IPS-15b (cell line): ENCODE measurements around the gene IQSEC1.

Experiments used
- H3K27me3 ChIP-seq: one replicate; pipeline ENCODE4 v1.6.1; 2013; ENCODE audit warnings: low read length; ENCODE audit not compliant: control insufficient read depth, insufficient read depth
- H3K36me3 ChIP-seq: one replicate; pipeline ENCODE4 v1.6.1; 2013; ENCODE audit warnings: low read length; ENCODE audit not compliant: control insufficient read depth, insufficient read depth
- H3K4me1 ChIP-seq: one replicate; pipeline ENCODE4 v1.6.1; 2013; ENCODE audit warnings: mild to moderate bottlenecking, low read length; ENCODE audit not compliant: control insufficient read depth, insufficient read depth
- H3K4me3 ChIP-seq: one replicate; pipeline ENCODE4 v1.5.1; 2013; ENCODE audit warnings: low read depth, low read length
- H3K9ac ChIP-seq: one replicate; pipeline ENCODE4 v1.6.1; 2013; ENCODE audit warnings: low read depth, mild to moderate bottlenecking, low read length
- H3K9me3 ChIP-seq: one replicate; pipeline ENCODE4 v1.6.1; 2013; ENCODE audit warnings: mild to moderate bottlenecking, low read length; ENCODE audit not compliant: control insufficient read depth, insufficient read depth

IQSEC1 gene

DNA sequence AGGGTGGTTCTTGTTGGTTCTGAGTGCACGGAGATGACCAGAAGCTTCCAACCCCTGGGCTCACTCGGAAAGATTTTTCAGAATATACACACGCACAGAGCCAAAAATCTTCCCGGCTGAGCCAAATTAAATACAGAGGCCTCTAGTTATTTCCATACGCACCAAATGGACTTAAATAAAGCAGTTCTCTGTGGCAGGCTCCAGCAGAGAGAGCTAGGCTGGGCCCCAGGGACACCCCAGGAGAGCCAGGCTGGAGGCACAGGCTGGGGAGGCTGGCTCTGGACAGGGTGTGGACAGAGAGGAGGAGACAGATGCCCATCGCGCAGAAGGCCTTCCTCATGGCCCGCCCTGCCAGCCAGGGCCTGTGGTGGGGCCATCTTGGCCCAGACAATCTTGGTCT lies 115.9 kb downstream of the IQSEC1 start:
- peaks cover 4% of the 10 kb centered on the region for H3K36me3 ChIP-seq
- H3K9ac ChIP-seq: no peak overlapping the region
- H3K4me1 ChIP-seq: peaks cover 4% of the 10 kb centered on the region
- no peak overlapping the region for H3K4me3 ChIP-seq
- no peaks in the 10 kb centered on the region for H3K9me3 ChIP-seq
- no peaks in the 10 kb centered on the region for H3K27me3 ChIP-seq

DNA sequence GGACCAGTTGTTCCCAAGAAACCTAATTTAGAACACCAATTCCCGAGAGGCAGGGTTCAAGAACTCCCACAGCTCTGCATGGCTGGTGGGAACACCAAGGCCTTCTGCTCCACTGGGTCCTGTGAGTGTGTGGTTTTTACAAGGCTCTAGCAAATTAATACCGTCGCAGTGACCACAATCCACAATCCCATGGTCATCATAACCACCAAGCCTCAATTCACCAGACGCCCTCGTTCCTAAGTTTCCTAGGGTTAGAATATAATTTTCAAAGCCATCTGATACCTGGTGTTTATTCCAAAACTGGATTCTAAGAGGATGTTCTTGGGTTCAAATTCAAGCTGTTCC lies 116.9 kb downstream of the IQSEC1 start:
- no peak overlapping the region for H3K9ac ChIP-seq
- H3K27me3 ChIP-seq: no peaks in the 10 kb centered on the region
- no peak overlapping the region for H3K4me3 ChIP-seq
- peaks cover 6% of the 10 kb centered on the region for H3K36me3 ChIP-seq
- H3K9me3 ChIP-seq: no peaks in the 10 kb centered on the region
- H3K4me1 ChIP-seq: peaks cover 4% of the 10 kb centered on the region

DNA sequence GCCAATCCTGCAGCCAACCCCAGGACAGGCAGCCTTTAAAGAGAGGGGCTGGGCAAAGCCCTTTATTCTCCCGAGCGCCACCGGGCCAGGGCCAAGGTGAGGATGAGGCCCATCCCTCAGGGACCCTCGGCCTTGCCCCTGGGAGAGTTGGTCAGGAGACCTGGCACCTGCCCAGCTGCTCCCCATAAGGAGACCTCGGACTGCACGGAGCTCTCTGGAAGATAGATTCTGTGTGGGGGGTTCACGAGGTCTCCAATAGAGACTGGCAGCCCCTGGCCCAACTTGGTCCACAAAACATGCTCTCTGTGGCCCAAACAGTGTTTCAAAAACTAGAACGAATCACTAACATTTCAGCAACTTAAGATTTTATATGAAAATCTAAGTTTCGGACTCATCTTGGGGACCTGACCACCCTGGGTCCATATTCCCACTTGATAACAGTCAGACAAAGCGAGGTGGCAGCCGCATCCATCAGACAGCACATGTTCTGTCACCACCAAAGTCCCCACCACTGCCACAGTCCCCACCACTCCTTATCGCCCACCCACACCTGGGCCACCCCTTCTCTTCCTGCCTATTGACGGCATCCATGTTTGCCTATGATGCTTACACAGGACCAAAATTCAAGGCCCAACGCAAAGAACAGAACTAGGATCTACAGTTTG lies 117.4 kb downstream of the IQSEC1 start:
- Histone ChIP-seq H3K27me3 (no peaks in the 10 kb centered on the region), H3K9me3 (no peaks in the 10 kb centered on the region), H3K4me1 (peaks cover 4% of the 10 kb centered on the region), H3K4me3 (no peak overlapping the region), H3K9ac (no peak overlapping the region), H3K36me3 (peaks cover 6% of the 10 kb centered on the region)

DNA sequence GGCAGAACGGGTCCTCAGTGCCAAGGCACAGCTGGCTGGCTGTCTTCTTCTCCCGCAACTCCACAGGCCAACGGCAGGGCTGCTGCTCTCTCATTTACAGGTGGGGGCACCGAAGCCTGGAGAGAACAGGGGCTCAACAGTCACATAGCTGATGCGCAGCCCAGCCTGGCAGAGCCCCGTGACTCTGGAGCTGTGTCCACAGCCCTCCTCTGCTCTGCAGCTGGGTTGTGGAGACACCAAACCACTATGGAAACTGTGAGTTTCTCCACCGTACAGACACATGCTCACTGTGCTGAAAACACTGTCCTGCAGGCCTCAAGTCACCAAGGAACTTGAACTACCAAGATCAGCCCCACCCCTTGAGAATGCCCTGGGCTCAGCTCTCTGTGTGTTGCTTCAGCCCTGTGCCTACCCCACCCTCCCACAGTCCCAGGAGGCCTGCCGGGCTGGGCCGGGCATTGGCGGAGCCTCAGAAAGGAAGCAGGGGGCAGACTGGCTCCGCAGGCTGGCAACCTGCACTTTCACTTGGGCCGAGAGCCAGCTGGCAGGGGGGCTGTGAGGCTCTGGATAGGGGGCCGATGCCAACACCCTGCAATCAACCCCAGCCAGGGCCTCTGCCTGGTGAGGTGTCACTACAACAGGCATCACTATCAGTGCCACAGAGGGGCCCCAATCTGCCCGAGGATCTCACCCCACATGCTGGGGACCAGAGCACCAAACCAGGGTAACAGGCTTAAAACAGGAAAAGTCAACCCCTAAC lies 118.2 kb downstream of the IQSEC1 start:
- Histone ChIP-seq H3K4me1 (peaks cover 3% of the 10 kb centered on the region), H3K9ac (peak overlapping the region; percentile 12), H3K36me3 (peaks cover 6% of the 10 kb centered on the region)

DNA sequence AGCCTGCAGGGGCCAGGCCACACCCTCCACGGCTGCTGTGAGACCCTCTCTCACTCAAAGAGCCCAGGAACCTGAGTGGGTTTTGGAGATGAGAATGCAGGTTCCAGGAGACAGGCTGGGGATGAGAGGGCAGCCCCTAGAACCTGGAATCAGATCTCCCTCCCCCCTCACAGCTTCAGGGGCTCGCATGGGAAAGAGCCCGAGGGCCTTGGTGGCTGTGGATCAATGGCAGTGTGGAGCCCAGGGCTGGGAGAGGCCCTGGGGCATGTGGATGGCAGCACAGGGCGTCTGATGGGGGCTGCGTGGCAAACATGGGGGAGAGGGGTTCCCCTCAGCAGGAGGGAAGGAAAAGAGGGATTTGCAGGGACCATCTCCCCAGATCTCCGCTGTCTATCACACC lies 119.0 kb downstream of the IQSEC1 start:
- Histone ChIP-seq H3K9ac (no peak overlapping the region), H3K36me3 (peaks cover 6% of the 10 kb centered on the region), H3K9me3 (no peaks in the 10 kb centered on the region), H3K4me1 (no peaks in the 10 kb centered on the region), H3K4me3 (no peak overlapping the region), H3K27me3 (no peaks in the 10 kb centered on the region)

More for the DNA sequence above, 118.2 kb downstream of the IQSEC1 start:
- Histone ChIP-seq H3K9me3 (no peaks in the 10 kb centered on the region), H3K4me3 (no peak overlapping the region), H3K27me3 (no peaks in the 10 kb centered on the region)

DNA sequence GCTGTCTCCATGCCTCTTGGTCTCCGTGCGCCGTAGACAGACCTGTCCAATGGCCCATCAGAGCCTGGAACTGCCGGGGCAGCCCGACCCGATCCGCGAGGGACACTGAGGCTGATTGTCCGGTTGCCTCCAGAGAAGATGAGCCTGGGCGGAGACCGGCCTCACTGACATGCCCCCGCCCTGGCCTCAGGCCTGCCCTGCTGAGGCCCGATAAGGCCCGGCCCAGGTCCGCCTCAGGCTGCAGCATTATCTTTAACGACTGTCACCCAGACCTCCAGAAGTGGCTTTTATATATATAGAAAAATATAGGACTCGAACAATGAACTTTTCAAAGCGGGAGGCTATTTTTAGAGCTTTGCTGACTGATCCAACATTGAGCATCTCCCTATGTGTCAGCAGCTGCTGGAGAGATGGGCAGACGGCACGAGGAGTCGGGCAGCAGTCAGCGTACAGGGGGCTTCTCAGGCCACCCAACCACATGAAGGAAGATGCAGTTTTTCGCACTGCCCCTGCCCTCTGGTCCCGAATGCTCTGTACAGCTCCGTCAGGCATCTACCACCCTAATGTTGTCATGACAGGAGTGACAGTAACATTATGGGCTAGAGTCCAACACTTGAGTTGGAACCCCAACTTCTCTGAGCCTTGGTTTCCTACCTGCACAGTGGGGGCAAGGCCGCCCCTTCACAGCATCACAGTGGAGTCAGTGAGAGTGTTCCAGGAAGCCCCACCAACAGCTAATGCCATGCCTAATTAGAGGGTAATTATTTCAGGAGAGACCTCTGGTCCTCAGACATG lies 119.8 kb downstream of the IQSEC1 start:
- H3K9me3 ChIP-seq: no peaks in the 10 kb centered on the region
- no peak overlapping the region for H3K9ac ChIP-seq
- no peaks in the 10 kb centered on the region for H3K27me3 ChIP-seq
- no peak overlapping the region for H3K4me3 ChIP-seq
- H3K36me3 ChIP-seq: peaks cover 6% of the 10 kb centered on the region
- no peaks in the 10 kb centered on the region for H3K4me1 ChIP-seq

DNA sequence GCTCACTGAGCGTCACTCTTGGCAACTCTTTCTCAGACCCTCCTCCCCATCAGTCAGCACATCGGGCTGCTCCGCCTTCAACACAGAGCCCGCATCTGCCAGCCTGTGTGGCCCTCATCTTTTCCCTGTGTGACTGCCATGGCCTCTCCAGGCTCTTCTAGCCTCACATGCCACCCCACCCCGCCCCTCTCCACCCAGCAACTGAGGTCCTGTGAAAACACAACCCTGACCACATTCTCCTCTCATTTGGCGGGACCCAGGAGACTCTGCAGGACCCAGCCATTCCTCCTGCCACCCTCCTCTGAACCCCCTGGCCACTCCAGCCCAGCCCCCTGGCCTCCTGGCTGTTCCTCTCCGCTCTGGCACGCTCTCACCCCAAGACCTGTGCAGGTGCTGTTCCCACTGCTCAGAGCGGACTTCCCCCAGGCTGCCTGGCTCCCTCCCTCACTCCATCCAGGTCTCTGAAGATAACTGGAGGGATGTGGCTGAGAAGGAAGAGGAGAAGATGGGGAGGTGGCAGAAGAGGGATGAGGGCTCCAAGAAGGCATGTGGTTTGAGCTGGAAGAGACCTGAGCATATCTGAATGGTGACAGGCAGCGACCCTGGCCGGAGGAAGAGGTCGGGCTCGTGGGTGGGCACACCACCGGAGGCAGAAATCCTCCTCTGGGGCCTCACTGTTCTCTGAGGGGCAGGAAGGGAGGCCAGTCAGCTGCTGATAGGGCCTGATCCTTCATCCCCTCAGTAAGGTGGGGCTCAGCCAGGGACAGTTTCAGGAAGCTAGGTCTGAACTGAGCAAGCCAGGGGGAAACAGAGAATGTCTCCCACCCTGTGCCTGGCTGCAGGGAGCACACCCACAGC lies 120.7 kb downstream of the IQSEC1 start:
- Histone ChIP-seq H3K9me3 (no peaks in the 10 kb centered on the region), H3K27me3 (no peaks in the 10 kb centered on the region), H3K36me3 (peaks cover 6% of the 10 kb centered on the region), H3K9ac (no peak overlapping the region), H3K4me1 (no peaks in the 10 kb centered on the region), H3K4me3 (no peak overlapping the region)

DNA sequence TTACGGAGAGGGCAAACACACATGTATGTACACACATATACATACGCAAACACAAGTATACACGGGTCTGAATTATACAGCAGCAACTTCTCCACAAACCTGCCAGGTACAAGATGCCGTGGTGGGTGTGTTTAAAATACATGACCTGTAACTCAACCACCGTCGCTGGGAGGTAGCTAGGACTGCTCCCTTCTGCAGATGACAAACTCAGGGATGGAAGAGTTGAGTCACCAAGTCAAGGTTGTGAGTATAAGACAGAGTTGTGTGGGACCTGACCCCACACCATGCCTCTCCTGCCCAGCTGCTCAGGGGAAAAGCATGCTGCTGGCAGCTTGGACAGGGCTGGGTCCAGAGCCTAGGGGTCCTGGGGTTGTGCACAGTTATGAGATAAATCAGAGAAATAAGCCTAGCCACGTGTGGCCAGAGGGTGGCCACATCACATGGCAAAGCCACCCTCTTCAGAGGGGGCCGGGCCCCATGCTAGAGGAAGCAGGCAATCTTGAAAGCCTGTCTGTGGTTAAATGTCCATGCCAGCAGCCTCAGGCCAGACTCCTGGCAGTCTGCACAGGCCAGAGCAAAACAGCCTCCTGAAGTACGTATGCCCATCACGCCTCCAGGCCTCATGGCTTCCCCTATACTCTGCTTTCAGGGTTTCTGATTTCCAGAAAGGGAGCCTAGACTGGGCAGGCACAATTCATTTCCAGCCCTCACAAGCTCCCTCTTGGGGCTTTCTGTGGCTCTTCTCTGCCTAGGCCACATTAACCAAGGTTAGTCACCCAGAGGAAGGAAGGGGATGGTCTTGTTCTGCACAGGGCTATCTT lies 124.1 kb downstream of the IQSEC1 start:
- peaks cover 6% of the 10 kb centered on the region for H3K36me3 ChIP-seq
- H3K4me3 ChIP-seq: no peak overlapping the region
- no peaks in the 10 kb centered on the region for H3K27me3 ChIP-seq
- H3K9me3 ChIP-seq: no peaks in the 10 kb centered on the region
- no peaks in the 10 kb centered on the region for H3K4me1 ChIP-seq
- no peak overlapping the region for H3K9ac ChIP-seq

DNA sequence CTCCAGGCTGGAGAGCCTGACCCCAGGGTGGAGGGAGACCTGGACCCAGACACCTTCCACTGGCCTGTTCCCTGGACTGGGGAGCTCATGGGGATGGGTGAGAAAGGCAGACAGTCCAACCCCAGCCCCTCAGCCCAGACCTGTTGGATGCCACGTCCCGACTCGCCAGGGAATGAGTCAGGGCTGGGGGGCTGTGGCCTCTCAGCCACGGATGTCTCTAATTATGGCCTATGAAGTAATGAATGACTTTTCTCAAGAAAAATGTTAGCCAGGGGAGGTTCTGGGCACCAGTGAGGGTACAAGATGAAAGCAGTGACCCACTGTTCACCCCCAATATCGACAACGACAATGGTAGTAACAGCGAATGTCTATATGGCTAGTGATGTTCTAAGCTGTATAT lies 124.9 kb downstream of the IQSEC1 start:
- Histone ChIP-seq H3K9me3 (no peaks in the 10 kb centered on the region), H3K36me3 (peaks cover 6% of the 10 kb centered on the region), H3K27me3 (no peaks in the 10 kb centered on the region), H3K4me3 (no peak overlapping the region), H3K9ac (no peak overlapping the region), H3K4me1 (no peaks in the 10 kb centered on the region)

DNA sequence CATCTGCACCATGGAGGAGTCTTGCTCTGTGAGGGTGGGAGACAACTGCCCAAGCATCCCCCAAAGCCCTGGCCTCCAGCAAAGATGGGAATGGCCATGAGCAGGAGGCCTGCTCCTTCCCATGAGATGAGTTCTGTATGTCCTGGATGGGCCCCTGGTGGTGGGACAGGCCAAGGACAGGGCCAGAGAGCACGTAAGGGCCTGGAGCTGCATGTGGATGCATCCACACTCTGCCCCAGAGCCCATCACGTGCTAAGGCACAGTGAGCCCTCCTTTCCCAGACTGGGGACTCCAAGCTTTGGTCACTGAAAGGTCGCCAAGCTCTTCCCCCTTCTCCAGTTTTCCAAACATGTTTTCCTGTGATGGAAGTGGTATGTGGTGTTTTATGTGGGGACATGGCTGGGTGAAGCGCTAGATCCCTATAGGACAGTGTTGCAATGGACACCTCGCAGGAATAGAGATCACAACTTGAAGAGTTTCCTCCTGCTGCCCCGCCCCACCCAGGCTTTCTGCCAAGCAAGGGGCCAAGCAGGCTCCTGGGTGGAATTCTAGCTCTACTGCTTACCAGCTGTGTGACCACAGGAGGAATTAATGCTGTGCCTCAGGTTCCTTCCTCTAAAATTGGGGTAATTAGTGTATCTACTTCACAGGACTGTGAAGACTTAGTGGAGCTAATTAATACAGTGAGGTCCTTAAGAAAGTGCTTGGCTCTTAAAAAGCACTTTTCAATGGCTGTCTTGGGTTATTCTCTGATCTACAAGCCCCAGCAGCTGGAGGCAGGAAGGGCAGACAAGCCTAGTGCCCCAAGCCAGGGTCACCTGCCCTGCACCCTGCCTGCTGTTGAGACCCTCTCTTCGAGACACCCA lies 125.5 kb downstream of the IQSEC1 start:
- H3K9me3 ChIP-seq: no peaks in the 10 kb centered on the region
- H3K27me3 ChIP-seq: no peaks in the 10 kb centered on the region
- H3K9ac ChIP-seq: no peak overlapping the region
- peaks cover 5% of the 10 kb centered on the region for H3K36me3 ChIP-seq
- no peak overlapping the region for H3K4me3 ChIP-seq
- no peaks in the 10 kb centered on the region for H3K4me1 ChIP-seq
